NB4 (cell line): Measurements from ENCODE around the gene LIX1L.

Experiments used
- CTCF ChIP-seq: IDR thresholded peaks from one replicate; pipeline ENCODE4 v1.5.1; 2012; ENCODE audit warnings: low read depth, low read length
- POLR2A ChIP-seq: IDR thresholded peaks from 2 replicates; pipeline ENCODE4 v1.6.1; 2011; ENCODE audit warnings: mild to moderate bottlenecking; ENCODE audit not compliant: insufficient read length; ENCODE audit errors: extremely low read depth

GRCh38 chr1:145956781-145957442, 905 bp downstream of the LIX1L start:
- TF ChIP-seq POLR2A (no peak), CTCF (no peak)
